ENCODE results near the gene NEMF.
"Not testable (repeated sequence)": the region's sequence is repeated elsewhere in the genome, so short reads cannot be mapped to it uniquely, and the experiment has no call there.

Gene NEMF

GRCh38 chr14:49816844-49817243 is 35.7 kb downstream of the NEMF start:
- no peak for DNase-seq

DNA sequence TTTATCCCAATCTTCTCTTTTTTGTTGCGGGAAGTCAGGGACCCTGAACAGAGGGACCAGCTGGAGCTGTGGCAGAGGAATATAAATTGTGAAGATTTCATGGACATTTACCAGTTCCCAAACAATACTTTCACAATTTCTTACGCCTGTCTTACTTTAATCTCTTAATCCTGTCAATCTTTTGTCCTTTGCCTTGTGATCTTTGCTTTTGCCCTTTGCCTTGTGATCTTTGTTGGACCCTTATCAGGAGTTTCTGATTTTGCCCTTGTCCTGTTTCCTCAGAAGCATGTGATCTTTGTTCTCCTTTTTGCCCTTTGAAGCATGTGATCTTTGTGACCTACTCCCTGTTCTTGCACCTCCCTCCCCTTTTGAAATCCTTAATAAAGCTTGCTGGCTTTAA is 36.5 kb downstream of the NEMF start:
- not testable (repeated sequence) for DNase-seq

GRCh38 chr14:49808780-49809179 is 43.8 kb downstream of the NEMF start:
- DNase-seq, result no peak

- no peak for DNase-seq
These were observed 56.6 kb downstream of the NEMF start for GRCh38 chr14:49796025-49796424.

GRCh38 chr14:49792618-49793017 is 60.0 kb downstream of the NEMF start:
- DNase-seq, result no peak

- DNase-seq, result no peak
These were observed 66.3 kb downstream of the NEMF start for GRCh38 chr14:49786315-49786714.

- DNase-seq, result no peak
These were observed 69.1 kb downstream of the NEMF start for GRCh38 chr14:49783394-49784014.

GRCh38 chr14:49781040-49781439 is 71.5 kb downstream of the NEMF start:
- DNase-seq, result not testable (repeated sequence)

GRCh38 chr14:49778421-49778820 is 74.2 kb downstream of the NEMF start:
- DNase-seq, result no peak

GRCh38 chr14:49774106-49774505 is 78.5 kb downstream of the NEMF start:
- DNase-seq, result no peak

GRCh38 chr14:49771691-49772090 is 80.9 kb downstream of the NEMF start:
- not testable (repeated sequence) for DNase-seq

- peak; percentile 82 for DNase-seq
These were observed 82.3 kb downstream of the NEMF start for GRCh38 chr14:49770212-49770817.

DNA sequence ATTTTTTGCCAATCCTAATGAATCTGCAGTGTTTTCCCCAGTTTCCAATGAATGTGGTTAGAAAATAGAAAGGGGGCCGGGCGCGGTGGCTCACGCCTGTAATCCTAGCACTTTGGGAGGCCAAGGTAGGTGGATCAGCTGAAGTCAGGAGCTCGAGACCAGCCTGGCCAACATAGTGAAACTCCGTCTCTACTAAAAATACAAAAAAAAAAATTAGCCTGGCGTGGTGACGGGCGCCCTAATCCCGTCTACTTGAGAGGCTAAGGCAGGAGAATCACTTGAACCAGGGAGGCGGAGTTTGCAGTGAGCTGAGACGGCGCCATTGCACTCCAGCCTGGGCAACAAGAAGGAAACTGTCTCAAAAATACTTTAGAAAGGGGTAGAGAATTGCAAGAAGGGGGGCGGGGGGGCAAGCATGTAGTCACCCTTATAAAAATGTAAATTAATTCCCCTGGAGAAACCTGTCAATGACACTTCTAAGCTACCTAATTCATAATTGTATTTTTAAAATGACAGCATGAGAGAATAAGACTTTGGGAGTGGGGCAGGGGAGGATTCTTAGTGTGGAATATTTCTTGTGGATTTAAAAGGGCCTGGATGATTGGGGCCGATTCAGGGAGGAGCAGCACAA is 82.9 kb downstream of the NEMF start:
- no peak for DNase-seq

DNA sequence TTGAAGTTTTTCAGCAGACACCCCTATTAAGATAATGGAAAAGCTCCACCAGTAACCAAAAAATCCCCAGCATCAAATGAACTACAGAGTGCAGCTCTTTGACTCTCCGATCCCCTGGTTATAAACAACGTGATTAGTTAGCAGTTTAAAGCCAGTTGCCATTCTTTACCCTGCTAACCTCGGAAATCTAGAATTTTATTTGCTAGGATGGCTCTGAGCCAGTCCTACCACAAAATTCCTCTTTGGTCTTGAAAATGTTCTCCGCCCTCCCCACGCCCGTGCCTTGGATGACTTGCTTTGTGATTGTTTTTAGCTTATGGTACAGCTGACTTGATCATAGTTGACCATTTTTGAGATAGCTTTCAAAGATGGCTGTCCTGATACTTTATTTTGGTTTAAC is 83.4 kb downstream of the NEMF start:
- peak; percentile 29 for DNase-seq

DNA sequence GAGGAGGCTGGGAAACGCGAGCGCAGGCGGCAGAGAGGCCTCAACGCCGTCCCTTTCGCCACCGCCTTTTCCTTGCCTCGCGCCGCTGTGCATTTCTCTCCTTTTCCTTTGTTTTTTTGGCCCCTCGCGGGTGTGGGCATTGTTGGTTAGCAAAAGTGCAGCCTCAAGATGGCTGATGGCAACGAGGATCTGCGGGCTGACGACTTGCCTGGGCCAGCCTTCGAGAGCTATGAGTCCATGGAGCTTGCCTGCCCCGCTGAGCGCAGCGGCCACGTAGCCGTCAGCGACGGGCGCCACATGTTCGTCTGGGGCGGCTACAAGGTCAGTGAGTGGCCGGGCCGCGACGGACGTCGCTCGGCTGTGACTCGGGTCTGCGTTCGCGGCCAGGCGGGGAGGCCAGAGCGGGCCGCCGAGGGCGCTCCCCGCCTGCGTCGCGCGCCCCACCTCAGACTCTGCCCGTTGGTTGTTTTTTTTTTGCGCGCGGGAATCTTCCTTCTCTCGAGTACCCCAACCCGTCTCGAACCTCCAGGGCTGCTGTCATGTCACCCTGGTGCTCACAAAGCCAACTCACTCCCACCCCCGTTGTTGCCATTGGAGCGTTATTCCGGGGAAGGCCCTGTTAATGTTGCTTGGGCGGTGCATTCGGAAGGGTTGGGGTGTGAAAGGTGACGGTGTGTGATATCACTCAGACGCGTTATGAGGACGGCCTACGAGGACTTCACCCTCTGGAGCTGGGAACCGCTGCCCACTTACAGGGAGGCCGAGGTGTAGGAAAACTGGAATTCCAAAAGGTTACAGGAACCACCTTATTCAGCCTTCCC is 84.1 kb downstream of the NEMF start:
- peak; percentile 31 for DNase-seq

DNA sequence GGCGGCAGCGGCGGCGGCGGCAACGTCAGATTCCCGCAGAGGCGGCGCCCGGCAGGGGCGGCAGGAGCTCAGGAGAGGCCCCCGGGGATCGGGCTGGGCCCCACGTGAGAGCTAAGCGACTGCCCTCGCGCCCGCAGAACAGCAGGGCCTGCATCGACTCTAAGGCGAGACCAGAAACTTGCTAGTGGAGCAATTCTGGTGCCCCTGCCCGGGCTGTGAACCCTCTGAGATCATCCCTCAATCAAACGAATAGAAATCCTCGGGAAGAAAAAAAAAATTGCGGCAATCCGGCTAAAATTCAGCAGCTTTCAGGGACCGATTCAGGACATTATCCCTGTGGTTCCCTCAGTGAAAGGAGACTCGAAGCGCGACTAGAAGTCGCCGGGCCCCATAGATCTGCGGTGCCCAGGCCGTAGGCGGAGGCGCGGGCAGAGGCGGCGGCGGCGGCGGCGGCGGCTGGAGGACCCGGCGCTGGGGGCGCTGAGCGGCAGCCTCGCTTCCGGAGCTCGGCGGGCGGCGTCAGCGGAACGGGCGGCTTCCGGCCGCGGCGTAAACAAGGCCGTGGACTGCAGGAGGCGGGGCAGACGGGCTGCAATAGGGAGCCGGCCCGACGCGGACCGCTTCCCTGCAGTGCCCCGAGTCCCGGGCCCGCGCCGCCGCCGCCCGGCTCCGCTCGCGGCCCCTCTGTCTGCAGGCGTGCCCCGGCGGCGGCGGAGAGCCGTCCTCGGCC is 84.9 kb downstream of the NEMF start, which contains the start of gene KLHDC2:
KLHDC2 (plus strand) TSS at position 583 of the 730 bp plus-strand sequence. CDS start 316 bp downstream, outside the sequence.
- DNase-seq, result peak; percentile 55

DNA sequence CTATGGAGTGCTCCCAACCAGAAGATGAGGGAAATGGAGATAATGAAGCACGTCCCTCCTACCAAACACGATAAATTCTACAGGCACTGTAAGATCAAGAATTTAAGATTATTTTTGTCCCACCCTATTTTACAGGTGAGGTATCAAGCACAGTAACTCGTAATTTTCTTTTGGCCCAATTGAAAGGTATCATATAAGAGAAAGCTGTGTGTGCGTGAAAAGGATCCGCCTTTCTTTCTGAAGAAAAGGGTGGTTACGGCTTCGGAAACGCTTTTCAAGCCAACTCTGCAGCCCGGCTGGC is 85.4 kb downstream of the NEMF start:
- no peak for DNase-seq

DNA sequence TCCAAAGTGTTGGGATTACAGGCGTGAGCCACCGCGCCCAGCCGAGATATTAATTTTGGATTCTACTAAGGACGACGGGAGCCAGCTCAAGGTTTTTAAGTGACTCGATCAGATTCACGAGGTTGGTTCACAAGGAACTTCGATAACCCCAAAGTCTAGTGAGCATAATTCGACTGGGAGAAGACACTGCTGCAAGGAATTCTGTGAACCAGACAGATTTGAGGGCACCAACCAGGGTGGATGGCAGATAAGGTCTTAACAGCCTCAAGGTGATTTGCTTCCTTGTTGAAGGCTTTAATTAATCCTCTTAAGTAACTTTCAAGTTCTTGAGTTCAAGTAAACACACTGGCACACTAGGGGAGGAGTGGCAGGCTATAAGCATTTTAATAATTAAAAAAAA is 85.7 kb downstream of the NEMF start:
- DNase-seq, result no peak

DNA sequence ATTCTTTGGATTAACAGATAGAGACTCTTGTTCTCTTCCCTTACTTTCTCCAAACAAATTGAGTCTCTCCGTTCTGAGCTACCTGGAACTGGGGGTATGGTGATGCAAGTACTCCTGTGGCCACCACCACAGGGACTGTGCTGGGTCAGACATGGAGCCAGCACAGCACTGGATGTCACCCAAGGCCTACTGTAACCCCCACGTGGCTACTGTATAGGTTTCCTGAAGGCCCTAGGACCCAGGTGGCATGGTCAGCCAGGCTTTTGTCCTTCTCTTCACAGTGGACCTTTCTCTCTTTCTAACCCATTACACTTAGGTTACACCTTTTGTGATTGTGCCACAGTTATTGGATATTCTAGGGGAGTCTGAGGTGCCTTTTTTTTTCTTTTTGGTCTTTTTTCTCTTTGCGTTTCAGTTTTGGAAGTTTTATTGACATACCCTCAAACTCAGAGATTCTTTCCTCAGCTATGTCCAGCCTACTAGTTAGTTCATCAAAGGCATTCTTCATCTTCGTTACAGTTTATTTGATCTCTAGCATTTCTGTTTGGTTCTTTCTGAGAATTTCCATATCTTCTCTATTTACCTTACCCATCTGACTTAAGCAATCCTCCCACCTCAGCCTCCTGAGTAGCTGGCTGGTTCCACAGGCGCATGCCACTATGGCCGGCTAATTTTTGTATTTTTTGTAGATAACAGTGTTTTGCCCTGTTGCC is 90.6 kb downstream of the NEMF start:
- no peak for DNase-seq

- no peak for DNase-seq
These were observed 97.2 kb downstream of the NEMF start for GRCh38 chr14:49755378-49755777.

GRCh38 chr14:49754570-49755097 is 98.0 kb downstream of the NEMF start:
- DNase-seq, result no peak

DNA sequence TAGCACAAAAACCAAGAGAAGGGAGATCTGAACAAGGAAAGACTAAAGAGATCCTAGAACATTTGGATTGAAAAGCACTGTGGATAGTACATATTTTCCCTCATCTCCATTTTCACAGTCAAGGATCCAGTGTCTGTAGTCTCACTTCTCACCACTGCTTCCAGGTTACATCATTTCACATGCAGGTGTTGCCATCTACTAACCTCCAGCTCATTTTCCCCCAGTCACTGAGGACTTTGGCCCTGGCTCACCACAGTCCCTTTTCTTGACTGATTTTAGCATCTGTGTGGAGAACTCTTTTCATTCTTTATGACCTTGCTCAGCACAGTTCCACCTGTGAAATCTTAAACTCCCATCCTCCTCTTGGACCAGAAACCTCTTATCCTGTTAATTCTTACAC is 106.1 kb downstream of the NEMF start:
- not testable (repeated sequence) for DNase-seq
